Rectal smooth muscle tissue (tissue), 1 donor: ENCODE measurements around the gene DOK6.

Experiments
- H3K27ac ChIP-seq: one replicate; pipeline ENCODE4 v1.7.0; 2013; ENCODE audit warnings: low read depth, low read length, inconsistent platforms
- H3K27me3 ChIP-seq: one replicate; pipeline ENCODE4 v1.7.0; 2013; ENCODE audit warnings: low read length; ENCODE audit not compliant: control insufficient read depth, insufficient read depth
- H3K36me3 ChIP-seq: one replicate; pipeline ENCODE4 v1.7.0; 2013; ENCODE audit warnings: low read length; ENCODE audit not compliant: control insufficient read depth, insufficient read depth
- H3K4me1 ChIP-seq: one replicate; pipeline ENCODE4 v1.7.0; 2013; ENCODE audit warnings: low read length; ENCODE audit not compliant: control insufficient read depth, insufficient read depth
- H3K4me3 ChIP-seq: one replicate; pipeline ENCODE4 v1.7.0; 2013; ENCODE audit warnings: low read length
- H3K9ac ChIP-seq: one replicate; pipeline ENCODE4 v1.7.0; 2013; ENCODE audit warnings: low read length

Gene DOK6

GRCh38 chr18:69397096-69397495 lies 3.6 kb upstream of the DOK6 start:
- no peak overlapping the region for H3K27ac ChIP-seq
- H3K4me3 ChIP-seq, result no peak overlapping the region
- no peak overlapping the region for H3K9ac ChIP-seq

GRCh38 chr18:69399253-69399652 lies 1.4 kb upstream of the DOK6 start:
- H3K27me3 ChIP-seq, result no peaks in the 10 kb centered on the region

More at GRCh38 chr18:69397096-69397495, 3.6 kb upstream of the DOK6 start:
- Histone ChIP-seq H3K36me3 (no peaks in the 10 kb centered on the region), H3K4me1 (no peaks in the 10 kb centered on the region), H3K27me3 (no peaks in the 10 kb centered on the region)

GRCh38 chr18:69400976-69401225 lies 213 bp downstream of the DOK6 start:
- Histone ChIP-seq H3K27ac (no peak overlapping the region), H3K9ac (no peak overlapping the region), H3K27me3 (no peaks in the 10 kb centered on the region), H3K4me1 (no peaks in the 10 kb centered on the region), H3K36me3 (no peaks in the 10 kb centered on the region), H3K4me3 (peak overlapping the region; percentile 51)

More at GRCh38 chr18:69399253-69399652, 1.4 kb upstream of the DOK6 start:
- Histone ChIP-seq H3K4me3 (no peak overlapping the region), H3K27ac (no peak overlapping the region), H3K9ac (no peak overlapping the region), H3K36me3 (no peaks in the 10 kb centered on the region), H3K4me1 (no peaks in the 10 kb centered on the region)

GRCh38 chr18:69401226-69401971 lies 711 bp downstream of the DOK6 start:
- Histone ChIP-seq H3K36me3 (no peaks in the 10 kb centered on the region), H3K9ac (no peak overlapping the region), H3K4me3 (peak overlapping the region; percentile 51), H3K4me1 (no peaks in the 10 kb centered on the region), H3K27ac (no peak overlapping the region), H3K27me3 (no peaks in the 10 kb centered on the region)

- H3K27me3 ChIP-seq, result no peaks in the 10 kb centered on the region
- peak overlapping the region; percentile 51 for H3K4me3 ChIP-seq
- no peaks in the 10 kb centered on the region for H3K36me3 ChIP-seq
- H3K4me1 ChIP-seq, result no peaks in the 10 kb centered on the region
- H3K27ac ChIP-seq, result no peak overlapping the region
- no peak overlapping the region for H3K9ac ChIP-seq
Observed at GRCh38 chr18:69401972-69402532, 1.4 kb downstream of the DOK6 start.

- Histone ChIP-seq H3K4me3 (peak overlapping the region; percentile 51), H3K36me3 (no peaks in the 10 kb centered on the region), H3K27ac (no peak overlapping the region), H3K9ac (no peak overlapping the region), H3K4me1 (no peaks in the 10 kb centered on the region), H3K27me3 (no peaks in the 10 kb centered on the region)
Observed at GRCh38 chr18:69402533-69402989, 1.9 kb downstream of the DOK6 start.

GRCh38 chr18:69408522-69408921 lies 7.8 kb downstream of the DOK6 start:
- H3K36me3 ChIP-seq, result no peaks in the 10 kb centered on the region
- H3K4me3 ChIP-seq, result no peak overlapping the region
- H3K9ac ChIP-seq, result no peak overlapping the region
- H3K27me3 ChIP-seq, result no peaks in the 10 kb centered on the region
- H3K4me1 ChIP-seq, result no peaks in the 10 kb centered on the region
- no peak overlapping the region for H3K27ac ChIP-seq

- no peak overlapping the region for H3K27ac ChIP-seq
- H3K4me3 ChIP-seq, result no peak overlapping the region
- H3K9ac ChIP-seq, result no peak overlapping the region
- no peaks in the 10 kb centered on the region for H3K36me3 ChIP-seq
- H3K4me1 ChIP-seq, result no peaks in the 10 kb centered on the region
- H3K27me3 ChIP-seq, result no peaks in the 10 kb centered on the region
Observed at GRCh38 chr18:69411199-69411598, 10.5 kb downstream of the DOK6 start.

GRCh38 chr18:69414184-69414583 lies 13.5 kb downstream of the DOK6 start:
- Histone ChIP-seq H3K9ac (no peak overlapping the region), H3K4me1 (no peaks in the 10 kb centered on the region), H3K4me3 (no peak overlapping the region), H3K27me3 (no peaks in the 10 kb centered on the region), H3K27ac (no peak overlapping the region), H3K36me3 (no peaks in the 10 kb centered on the region)

GRCh38 chr18:69432847-69433246 lies 32.2 kb downstream of the DOK6 start:
- H3K27me3 ChIP-seq, result no peaks in the 10 kb centered on the region
- H3K9ac ChIP-seq, result no peak overlapping the region
- no peak overlapping the region for H3K27ac ChIP-seq
- H3K4me3 ChIP-seq, result no peak overlapping the region
- no peaks in the 10 kb centered on the region for H3K36me3 ChIP-seq
- no peaks in the 10 kb centered on the region for H3K4me1 ChIP-seq

- H3K36me3 ChIP-seq, result no peaks in the 10 kb centered on the region
Observed at GRCh38 chr18:69435000-69435399, 34.3 kb downstream of the DOK6 start.

GRCh38 chr18:69444221-69444620 lies 43.5 kb downstream of the DOK6 start:
- Histone ChIP-seq H3K4me1 (no peaks in the 10 kb centered on the region), H3K27me3 (no peaks in the 10 kb centered on the region), H3K9ac (no peak overlapping the region)

More at GRCh38 chr18:69435000-69435399, 34.3 kb downstream of the DOK6 start:
- no peak overlapping the region for H3K9ac ChIP-seq
- no peaks in the 10 kb centered on the region for H3K27me3 ChIP-seq
- H3K27ac ChIP-seq, result no peak overlapping the region
- H3K4me1 ChIP-seq, result no peaks in the 10 kb centered on the region
- H3K4me3 ChIP-seq, result no peak overlapping the region

GRCh38 chr18:69447886-69448285 lies 47.2 kb downstream of the DOK6 start:
- H3K27ac ChIP-seq, result no peak overlapping the region
- H3K36me3 ChIP-seq, result no peaks in the 10 kb centered on the region
- no peaks in the 10 kb centered on the region for H3K4me1 ChIP-seq
- no peak overlapping the region for H3K9ac ChIP-seq
- no peaks in the 10 kb centered on the region for H3K27me3 ChIP-seq
- H3K4me3 ChIP-seq, result no peak overlapping the region

More at GRCh38 chr18:69444221-69444620, 43.5 kb downstream of the DOK6 start:
- Histone ChIP-seq H3K36me3 (no peaks in the 10 kb centered on the region), H3K4me3 (no peak overlapping the region), H3K27ac (no peak overlapping the region)
